ENCODE measurements around the gene PCAT6.
"Not testable (repeated sequence)": the region's sequence is repeated elsewhere in the genome, so short reads cannot be mapped to it uniquely, and the experiment has no call there.

PCAT6 gene

GRCh38 chr1:202810615-202811295 lies at the start of gene PCAT6:
PCAT6 (plus strand) TSS chr1:202810954.
- peak; percentile 99 for DNase-seq

- no peak for DNase-seq
Measured at GRCh38 chr1:202762019-202762418, 48.7 kb upstream of the PCAT6 start.

GRCh38 chr1:202765721-202766120 lies 45.0 kb upstream of the PCAT6 start:
- DNase-seq: no peak

GRCh38 chr1:202770135-202770534 lies 40.6 kb upstream of the PCAT6 start:
- DNase-seq: no peak

GRCh38 chr1:202781180-202781579 lies 29.6 kb upstream of the PCAT6 start:
- DNase-seq: no peak

- DNase-seq: no peak
Measured at GRCh38 chr1:202786804-202787203, 23.9 kb upstream of the PCAT6 start.

GRCh38 chr1:202788800-202789199 lies 22.0 kb upstream of the PCAT6 start:
- DNase-seq: no peak

- no peak for DNase-seq
Measured at GRCh38 chr1:202791077-202791747, 19.5 kb upstream of the PCAT6 start.

- DNase-seq: no peak
Measured at GRCh38 chr1:202794051-202794740, 16.6 kb upstream of the PCAT6 start.

GRCh38 chr1:202794931-202795330 lies 15.8 kb upstream of the PCAT6 start:
- DNase-seq: not testable (repeated sequence)

- no peak for DNase-seq
Measured at GRCh38 chr1:202796670-202797069, 14.1 kb upstream of the PCAT6 start.

GRCh38 chr1:202798260-202798659 lies 12.5 kb upstream of the PCAT6 start:
- DNase-seq: no peak

- DNase-seq: no peak
Measured at GRCh38 chr1:202798792-202799331, 11.9 kb upstream of the PCAT6 start.

- no peak for DNase-seq
Measured at GRCh38 chr1:202800742-202801141, 10.0 kb upstream of the PCAT6 start.

- DNase-seq: no peak
Measured at GRCh38 chr1:202801175-202801574, 9.6 kb upstream of the PCAT6 start.

GRCh38 chr1:202802034-202802433 lies 8.7 kb upstream of the PCAT6 start:
- no peak for DNase-seq

- DNase-seq: no peak
Measured at GRCh38 chr1:202802998-202803932, 7.5 kb upstream of the PCAT6 start.

GRCh38 chr1:202804126-202804525 lies 6.6 kb upstream of the PCAT6 start:
- DNase-seq: no peak

- no peak for DNase-seq
Measured at GRCh38 chr1:202805886-202806844, 4.6 kb upstream of the PCAT6 start.

- peak; percentile 28 for DNase-seq
Measured at GRCh38 chr1:202806845-202807450, 3.8 kb upstream of the PCAT6 start.

GRCh38 chr1:202807451-202807925 lies 3.3 kb upstream of the PCAT6 start:
- DNase-seq: peak; percentile 44
